H7 (cell line): ENCODE measurements around the gene RIBC2. TPM values are rescaled to one million over a fixed set of nuclear protein-coding genes. Genes with fewer than 3 reads are reported as not detected.
"Not testable (repeated sequence)": the region's sequence is repeated elsewhere in the genome, so short reads cannot be mapped to it uniquely, and the experiment has no call there.

ENCODE experiments used
- DNase-seq: peaks from one replicate; pipeline ENCODE4 v3.0.0; 2012
- H3K27me3 ChIP-seq: 2 replicates; pipeline ENCODE4 v1.6.0; 2011; ENCODE audit warnings: mild to moderate bottlenecking, low read length; ENCODE audit not compliant: control insufficient read depth, insufficient read depth
- H3K36me3 ChIP-seq: replicated peaks from 2 replicates; pipeline ENCODE4 v1.5.1; 2011; ENCODE audit warnings: low read length; ENCODE audit not compliant: control insufficient read depth, insufficient read depth
- H3K4me3 ChIP-seq: 2 replicates; pipeline ENCODE4 v1.5.1; 2011; ENCODE audit warnings: low read depth, mild to moderate bottlenecking, control low read depth, low read length, moderate library complexity; ENCODE audit not compliant: insufficient read depth
- total RNA-seq: library from RNA; depleted of rRNA; stranded (reverse); fragments of >200 nt; shearing (Covaris generic); gene quantifications from 2 replicates; pipeline ENCODE4 v1.2.3, GENCODE V29; 2014; rRNA removed

Gene RIBC2, protein sequence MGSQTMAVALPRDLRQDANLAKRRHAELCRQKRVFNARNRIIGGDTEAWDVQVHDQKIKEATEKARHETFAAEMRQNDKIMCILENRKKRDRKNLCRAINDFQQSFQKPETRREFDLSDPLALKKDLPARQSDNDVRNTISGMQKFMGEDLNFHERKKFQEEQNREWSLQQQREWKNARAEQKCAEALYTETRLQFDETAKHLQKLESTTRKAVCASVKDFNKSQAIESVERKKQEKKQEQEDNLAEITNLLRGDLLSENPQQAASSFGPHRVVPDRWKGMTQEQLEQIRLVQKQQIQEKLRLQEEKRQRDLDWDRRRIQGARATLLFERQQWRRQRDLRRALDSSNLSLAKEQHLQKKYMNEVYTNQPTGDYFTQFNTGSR
- total RNA-seq: 1.9 and 2.2 TPM in 2 replicates

DNA sequence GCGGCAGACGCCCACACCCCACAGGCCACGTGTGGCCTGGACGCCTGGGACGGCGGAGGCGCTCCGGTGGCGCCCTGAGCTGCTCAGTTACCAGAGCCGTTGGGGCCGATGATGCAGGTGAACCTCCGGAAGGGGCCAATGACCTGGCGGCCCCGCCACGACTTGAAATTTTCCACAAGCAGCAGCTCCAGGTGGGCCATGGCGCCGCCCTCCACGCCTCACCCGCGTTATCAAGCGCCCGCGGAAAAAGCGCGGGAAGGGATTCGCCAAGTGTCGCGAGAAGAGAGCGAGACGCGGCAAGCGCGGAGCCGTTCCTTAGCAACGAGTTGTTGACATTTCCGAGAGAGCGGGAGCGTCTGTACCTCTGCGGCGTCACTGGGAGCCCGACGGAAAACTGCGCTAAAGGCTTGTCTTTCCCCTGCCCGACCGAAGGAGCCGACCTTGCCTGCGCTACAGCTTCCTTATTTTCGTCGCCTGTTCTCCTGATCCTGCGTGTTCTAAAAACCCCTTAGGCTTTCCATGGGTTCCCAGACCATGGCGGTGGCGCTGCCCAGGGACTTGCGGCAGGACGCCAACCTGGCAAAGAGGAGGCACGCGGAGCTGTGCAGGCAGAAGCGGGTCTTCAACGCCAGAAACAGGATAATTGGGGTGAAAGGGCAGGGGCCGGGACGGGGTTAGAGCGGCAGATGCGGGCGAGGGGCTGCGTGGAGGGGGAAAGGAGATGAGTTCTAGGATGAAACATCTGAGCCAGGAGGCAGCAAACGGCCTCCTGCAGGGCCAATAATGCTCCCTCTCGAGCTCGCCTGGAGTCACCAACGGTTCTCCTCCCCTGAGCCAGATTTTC, at the start of gene RIBC2, which contains the start of gene SMC1B:
Gene RIBC2 (plus strand): TSS at position 326 of the 844 bp plus-strand sequence. CDS start 194 bp downstream, at position 520.
Gene SMC1B (minus strand): TSS at position 232 of the 844 bp plus-strand sequence. CDS start 32 bp downstream, at position 200.
- peaks cover 21% of the 10 kb centered on the region for H3K27me3 ChIP-seq
- H3K36me3 ChIP-seq: no peaks in the 10 kb centered on the region
- DNase-seq: peak; percentile 92
- H3K4me3 ChIP-seq: peak within 1 kb of the TSS; percentile 46

DNA sequence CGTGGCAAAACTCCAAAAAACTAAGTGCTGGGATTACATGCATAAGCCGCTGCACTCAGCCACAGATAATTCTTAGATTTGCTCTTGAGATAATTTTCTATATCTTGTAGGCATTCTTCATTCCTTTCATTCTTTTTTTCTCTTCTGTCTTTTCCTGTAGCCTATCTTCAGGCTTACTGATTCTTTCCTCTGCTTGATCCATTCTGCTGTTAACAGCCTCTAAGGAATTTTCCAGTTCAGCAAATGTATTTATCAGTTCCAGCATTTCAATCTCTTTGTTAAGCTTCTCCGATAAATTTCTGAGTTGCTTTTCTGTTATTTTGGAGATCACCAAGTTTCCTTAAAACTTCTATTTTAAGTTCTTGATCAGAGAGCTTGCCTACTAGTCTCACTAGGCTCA, 46.8 kb upstream of the RIBC2 start:
- Histone ChIP-seq H3K4me3 (no peak overlapping the region), H3K36me3 (no peaks in the 10 kb centered on the region), H3K27me3 (no peaks in the 10 kb centered on the region)
- no peak for DNase-seq

DNA sequence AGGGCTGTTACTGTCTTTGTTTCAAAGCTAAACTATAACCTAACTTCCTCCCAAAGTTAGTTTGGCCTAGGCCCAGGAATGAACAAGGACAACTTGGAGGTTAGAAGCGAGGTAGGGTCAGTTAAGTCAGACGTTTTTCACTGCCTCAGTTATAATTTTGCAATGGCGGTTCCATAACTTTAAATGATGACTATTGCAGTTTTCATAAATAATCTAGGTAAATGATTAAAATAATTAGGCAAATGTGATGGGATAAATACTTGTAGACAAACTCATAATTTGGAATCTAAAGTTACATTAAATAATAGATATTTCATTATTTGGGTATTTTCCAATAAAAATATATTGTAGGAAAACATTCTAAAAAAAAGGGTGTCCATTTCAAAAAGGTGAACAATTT, 39.9 kb upstream of the RIBC2 start:
- not testable (repeated sequence) for DNase-seq, H3K27me3 ChIP-seq, H3K36me3 ChIP-seq

DNA sequence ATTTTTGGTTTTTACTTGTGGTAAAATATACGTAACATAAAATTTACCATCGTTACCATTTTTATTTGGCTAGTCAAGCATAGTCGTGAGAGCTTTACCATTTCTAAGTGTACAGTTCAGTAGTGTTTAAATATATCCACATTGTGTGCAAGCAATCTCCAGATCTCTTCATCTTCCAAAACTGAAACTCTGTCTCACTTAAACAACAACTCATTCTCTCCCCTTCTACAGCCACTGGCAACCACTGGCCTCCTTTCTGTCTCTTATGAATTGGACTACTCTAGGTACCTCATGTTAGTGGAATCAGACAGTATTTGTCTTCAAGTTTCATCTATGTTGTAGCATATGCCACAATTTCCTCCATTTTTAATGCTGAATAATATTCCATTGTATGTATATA, 37.5 kb upstream of the RIBC2 start:
- H3K27me3 ChIP-seq: no peaks in the 10 kb centered on the region; the same call in 1 of the 2 replicates
- no peak for DNase-seq

More for the DNA sequence above, 39.9 kb upstream of the RIBC2 start:
- not testable (repeated sequence) for H3K4me3 ChIP-seq

DNA sequence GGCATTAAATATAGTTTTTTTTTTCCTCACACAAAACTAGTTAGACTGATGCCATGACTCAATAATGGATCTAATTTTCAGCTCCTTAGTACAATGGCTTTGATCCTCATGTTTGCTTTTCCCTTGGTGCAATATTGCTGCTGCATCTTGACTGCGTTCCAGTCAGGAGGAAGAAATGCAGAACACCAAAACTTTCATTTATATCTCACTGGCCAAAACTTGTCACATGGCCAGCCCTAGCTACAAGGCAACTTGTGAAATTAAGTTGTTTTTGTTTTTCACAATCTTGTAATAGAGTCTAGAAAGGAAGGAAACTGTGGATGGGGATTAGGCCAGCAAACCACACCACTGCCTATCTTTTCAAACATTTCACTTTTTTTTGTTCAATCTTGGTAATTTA, 36.8 kb upstream of the RIBC2 start:
- no peak overlapping the region for H3K4me3 ChIP-seq
- DNase-seq: no peak
- H3K36me3 ChIP-seq: no peaks in the 10 kb centered on the region
- H3K27me3 ChIP-seq: no peaks in the 10 kb centered on the region; the same call in 1 of the 2 replicates

More for the DNA sequence above, 37.5 kb upstream of the RIBC2 start:
- no peaks in the 10 kb centered on the region for H3K36me3 ChIP-seq
- H3K4me3 ChIP-seq: no peak overlapping the region

DNA sequence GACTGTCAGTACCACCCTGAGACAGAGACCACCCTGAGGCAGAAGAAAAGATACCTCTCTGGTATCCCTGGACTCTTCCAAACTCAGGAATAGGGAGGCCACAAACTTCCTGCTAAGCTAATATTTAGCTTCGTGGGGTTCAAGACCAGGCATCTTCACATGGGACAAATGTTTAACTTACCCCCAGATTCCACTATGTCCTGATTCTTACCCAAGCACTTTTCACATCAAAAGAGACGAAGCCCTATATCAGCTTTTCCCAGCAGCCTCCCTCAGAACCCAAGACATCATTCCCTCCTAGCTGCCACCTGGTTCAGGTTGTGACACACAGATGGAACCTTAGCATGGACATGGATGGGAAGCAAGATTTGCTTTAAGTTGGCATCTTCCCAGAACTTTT, 32.1 kb upstream of the RIBC2 start:
- H3K4me3 ChIP-seq: no peak overlapping the region
- no peaks in the 10 kb centered on the region for H3K27me3 ChIP-seq
- no peaks in the 10 kb centered on the region for H3K36me3 ChIP-seq
- no peak for DNase-seq

DNA sequence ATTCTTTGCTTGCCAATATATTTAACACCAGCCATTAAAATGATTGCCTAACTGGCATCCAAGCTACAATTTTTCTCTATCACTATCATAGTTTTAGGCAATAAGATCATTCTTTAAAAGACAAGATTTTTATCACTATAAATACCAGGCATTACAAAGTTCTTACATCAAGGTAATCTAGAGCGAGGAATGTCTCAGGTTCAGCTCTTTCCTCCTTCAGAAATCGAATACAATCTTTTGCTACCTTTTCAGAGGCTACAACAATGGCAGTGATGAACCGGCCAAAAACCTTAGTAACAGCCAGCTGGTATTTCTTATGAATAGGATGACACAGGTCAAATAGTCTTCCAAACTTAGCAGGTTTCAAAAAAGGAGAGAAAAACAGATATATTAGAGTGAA, 23.9 kb upstream of the RIBC2 start:
- Histone ChIP-seq H3K36me3 (no peaks in the 10 kb centered on the region), H3K27me3 (no peaks in the 10 kb centered on the region), H3K4me3 (no peak overlapping the region)
- DNase-seq: no peak

DNA sequence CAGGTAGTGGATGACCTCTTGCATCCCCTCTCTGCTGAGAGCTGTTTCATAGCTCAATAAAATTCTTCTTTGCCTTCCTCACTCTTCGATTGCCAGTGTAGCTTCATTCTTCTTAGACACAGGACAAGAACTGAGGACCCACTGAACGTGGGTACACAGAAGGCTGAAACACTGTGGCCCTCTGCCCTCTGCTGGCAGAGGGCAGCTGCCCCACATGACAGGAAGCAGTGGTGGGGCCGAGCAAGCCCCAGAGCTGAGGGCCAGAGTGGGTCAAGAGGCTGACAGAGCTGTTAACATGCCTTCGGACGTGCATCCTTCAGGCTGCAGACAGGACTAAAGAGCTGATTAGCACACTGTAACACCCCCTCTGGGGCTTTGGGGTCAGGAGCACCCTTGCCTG, 15.7 kb upstream of the RIBC2 start:
- H3K36me3 ChIP-seq: no peaks in the 10 kb centered on the region
- no peaks in the 10 kb centered on the region for H3K27me3 ChIP-seq
- no peak overlapping the region for H3K4me3 ChIP-seq
- peak; percentile 40 for DNase-seq

DNA sequence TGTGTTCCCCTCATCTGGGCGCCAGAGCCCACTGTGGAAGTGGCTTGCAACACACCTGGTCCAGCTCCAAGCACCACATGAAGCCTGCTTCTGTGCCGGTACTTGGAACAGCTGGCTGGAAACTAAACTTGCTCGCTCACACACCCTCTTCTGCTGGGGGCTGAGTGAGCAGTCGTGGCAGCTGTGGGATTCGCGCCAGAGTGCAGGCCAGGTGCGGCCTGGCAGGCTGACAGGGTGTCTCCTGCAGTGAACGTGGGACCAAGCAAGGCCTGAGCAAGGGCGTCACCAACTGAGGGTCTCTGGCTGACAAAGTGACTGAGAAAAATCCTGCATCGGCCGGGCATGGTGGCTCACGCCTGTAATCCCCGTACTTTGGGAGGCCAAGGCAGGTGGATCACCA, 15.3 kb upstream of the RIBC2 start:
- no peak for DNase-seq
- no peaks in the 10 kb centered on the region for H3K36me3 ChIP-seq
- no peaks in the 10 kb centered on the region for H3K27me3 ChIP-seq
- no peak overlapping the region for H3K4me3 ChIP-seq

DNA sequence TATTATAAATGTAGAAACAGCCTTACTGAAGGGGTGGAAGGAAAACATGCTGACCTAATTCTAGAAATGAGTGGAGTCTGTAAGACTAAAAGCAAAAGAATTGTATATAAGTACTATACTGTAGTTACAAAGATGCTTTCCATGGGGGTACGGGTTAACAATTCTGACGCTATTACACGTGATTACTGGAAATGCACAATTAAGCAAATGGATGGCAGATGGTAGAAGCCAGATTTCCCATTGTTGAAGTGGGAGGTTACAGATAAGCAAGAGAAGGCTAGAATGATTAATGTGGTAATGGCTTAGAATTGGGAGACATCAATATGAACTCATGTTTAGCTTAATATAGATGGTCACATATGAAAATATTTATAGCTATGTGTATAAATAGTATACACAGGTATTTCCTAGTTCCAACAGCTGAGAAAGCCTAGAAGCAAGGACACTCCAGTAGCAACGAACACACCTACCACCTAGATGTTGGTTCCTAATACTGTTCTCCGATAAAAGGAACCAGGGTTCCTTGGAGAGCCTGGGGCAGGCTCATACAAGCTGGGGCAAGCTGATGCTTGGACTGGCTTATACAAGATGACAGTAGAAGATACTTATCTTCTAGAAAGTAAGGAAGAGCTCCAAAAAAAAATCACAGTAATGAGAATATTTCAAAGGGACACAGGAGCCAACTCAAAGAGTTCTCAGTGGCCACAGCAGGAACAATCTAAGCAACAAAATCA, 13.6 kb upstream of the RIBC2 start:
- no peak for DNase-seq
- H3K36me3 ChIP-seq: no peaks in the 10 kb centered on the region
- H3K4me3 ChIP-seq: no peak overlapping the region
- H3K27me3 ChIP-seq: no peaks in the 10 kb centered on the region

DNA sequence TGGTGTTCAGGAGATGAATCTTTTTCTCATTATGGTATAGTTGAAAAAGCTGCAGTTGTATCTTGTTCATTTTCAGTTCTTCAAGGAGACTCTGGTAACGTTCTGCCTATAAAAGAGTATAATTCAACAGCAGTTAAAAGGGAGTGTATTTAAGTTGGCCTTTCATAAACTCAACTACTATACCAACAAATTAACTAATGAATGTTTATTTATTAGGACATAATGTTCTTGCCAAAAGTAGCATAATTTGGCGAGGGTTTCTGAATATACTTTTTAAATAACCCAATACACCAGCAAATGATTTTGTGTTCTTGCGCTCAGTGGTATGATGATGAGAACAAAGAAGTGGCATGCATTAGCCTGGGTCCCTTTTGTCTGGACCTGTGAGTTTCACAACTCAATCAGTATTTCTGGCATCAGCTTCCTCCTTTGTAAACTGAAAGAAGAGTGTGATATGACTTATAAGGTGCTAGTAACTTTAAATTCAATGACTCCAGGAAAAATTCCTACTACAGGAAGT, 11.0 kb upstream of the RIBC2 start:
- Histone ChIP-seq H3K4me3 (no peak overlapping the region), H3K36me3 (no peaks in the 10 kb centered on the region), H3K27me3 (no peaks in the 10 kb centered on the region)
- DNase-seq: no peak

DNA sequence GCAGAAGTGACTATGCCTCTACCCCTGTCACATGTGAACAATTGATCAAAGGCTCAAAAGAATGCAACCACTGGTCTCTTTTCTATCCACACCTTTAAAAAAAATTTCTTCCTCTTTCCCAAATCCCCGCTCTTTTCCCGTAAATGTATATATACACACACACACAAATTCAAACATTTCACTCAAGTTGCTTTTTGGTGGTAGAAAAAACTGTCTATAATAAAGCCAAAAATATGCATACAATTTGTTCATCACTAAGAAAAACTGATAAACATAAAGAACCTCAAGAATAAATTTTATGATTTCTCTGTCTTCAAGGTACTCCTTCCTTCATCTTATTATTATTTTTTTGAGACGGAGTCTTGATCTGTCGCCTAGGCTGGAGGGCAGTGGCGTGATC, 5.7 kb upstream of the RIBC2 start:
- peaks cover 4% of the 10 kb centered on the region for H3K27me3 ChIP-seq
- H3K36me3 ChIP-seq: no peaks in the 10 kb centered on the region
- DNase-seq: no peak
- no peak overlapping the region for H3K4me3 ChIP-seq

DNA sequence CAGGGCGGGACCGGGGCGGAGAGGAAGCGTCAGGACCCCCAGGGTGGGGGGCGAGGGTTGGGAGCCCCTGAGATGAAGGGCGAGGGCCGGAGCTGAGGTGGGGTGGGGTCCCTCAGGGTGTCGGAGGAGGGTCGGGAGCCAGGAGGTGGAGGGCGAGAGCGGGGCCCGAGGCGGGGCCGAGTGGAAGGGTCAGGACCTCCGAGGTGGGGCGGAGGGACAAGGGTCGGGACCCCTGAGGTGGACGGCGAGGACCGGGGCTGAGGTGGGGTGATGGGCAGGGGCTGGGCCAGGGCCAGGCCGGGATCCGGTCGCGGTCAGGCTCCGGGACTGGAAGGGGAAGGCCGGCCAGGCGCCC, 503 bp upstream of the RIBC2 start:
- no peaks in the 10 kb centered on the region for H3K36me3 ChIP-seq
- peaks cover 21% of the 10 kb centered on the region for H3K27me3 ChIP-seq
- H3K4me3 ChIP-seq: no peak overlapping the region
- DNase-seq: no peak

DNA sequence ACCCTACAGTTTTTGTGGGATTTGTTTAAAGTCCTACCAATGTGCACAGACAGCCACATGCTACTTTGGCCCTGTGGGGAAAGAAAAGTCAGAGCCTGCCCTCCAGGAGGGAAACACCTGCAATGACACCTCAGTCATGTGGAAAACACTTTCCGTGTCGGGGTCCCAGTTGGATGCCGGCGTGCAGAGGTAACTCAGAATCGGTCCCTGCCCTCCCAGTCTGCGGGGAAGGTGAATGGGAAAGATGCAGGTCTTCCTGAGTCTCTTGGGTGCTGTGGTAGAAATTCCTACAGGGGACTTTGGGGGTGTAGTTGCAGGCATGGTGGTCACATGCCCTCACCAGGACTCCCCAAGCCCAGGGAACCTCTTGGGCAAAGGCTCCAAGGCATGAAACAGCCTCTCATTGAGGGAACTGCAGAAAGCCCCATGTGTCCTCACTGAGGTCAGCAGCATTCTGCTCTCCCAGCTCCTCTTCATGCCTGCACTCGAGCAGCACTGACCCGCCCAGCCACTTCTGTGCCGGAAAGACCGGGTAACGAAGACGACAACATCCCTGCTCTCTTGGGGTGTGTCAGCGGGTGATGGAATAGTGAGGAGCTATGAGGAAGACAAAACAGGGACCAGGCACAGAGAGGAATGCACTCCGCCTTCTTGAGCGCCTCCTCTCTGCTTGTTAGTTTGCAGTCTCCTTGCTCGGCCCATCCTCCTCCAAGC, 4.7 kb downstream of the RIBC2 start:
- Histone ChIP-seq H3K36me3 (no peaks in the 10 kb centered on the region), H3K4me3 (no peak overlapping the region), H3K27me3 (peaks cover 14% of the 10 kb centered on the region)
- DNase-seq: no peak
